Peyer's patch (tissue), 4 donors: ENCODE measurements around the gene NCOA6.

Experiments used
- CTCF ChIP-seq, 6 experiments: fragments of 450-650 bp in 4 of 6; fragments of 200-600 bp in 2 of 6; sonication (generic) in 1 of 6; IDR thresholded peaks; one replicate each; pipeline ENCODE4 v1.5.1; 2017 to 2019; ENCODE audit warnings: antibody characterized with exemption in 6 of 6, mild to moderate bottlenecking in 3 of 6, moderate library complexity in 1 of 6
- POLR2A ChIP-seq, 2 donors: fragments of 450-650 bp; IDR thresholded peaks; one replicate each; pipeline ENCODE4 v1.5.1; 2017; ENCODE audit warnings: antibody characterized with exemption in 2 of 2, mild to moderate bottlenecking in 2 of 2, moderate library complexity in 2 of 2

DNA sequence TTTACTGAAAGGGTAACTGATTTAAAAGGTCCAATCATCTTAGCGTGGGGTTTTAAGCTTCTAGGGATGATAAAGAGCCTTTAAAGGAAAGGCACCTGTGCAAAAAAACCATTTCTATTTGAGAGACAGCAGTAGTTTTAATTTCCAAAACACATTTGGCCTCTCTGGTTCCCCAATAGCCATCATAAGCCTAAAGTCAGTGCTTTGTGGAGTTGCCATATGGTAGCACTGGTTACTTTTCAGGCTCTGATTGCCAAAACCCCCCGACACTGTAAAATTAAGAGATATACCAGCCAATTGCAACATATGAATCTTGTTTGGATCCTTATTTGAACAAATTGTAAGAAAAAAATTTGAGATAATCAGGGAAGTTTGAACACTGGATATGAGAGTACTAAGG lies 76.7 kb downstream of the NCOA6 start:
- no peak for TF ChIP-seq CTCF (IDR thresholded peaks at IDR 0.05)
- no peak for TF ChIP-seq POLR2A (IDR thresholded peaks at IDR 0.05)
